ENCODE measurements around the gene STXBP3. TPM values are rescaled to one million over a fixed set of nuclear protein-coding genes. Genes with fewer than 3 reads are reported as not detected.

Gene STXBP3
- polyA plus RNA-seq, 1 of the 3 experiments (the other 2 are of a cell fraction), result 12.6 TPM

GRCh38 chr1:108785880-108786279, 39.4 kb downstream of the STXBP3 start (continued):
- no peak for TF ChIP-seq PBX3 (IDR thresholded peaks at IDR 0.05)
- no peak for TF ChIP-seq CHD2 (IDR thresholded peaks at IDR 0.05; ENCODE audit: low read length, partially characterized antibody)
- TF ChIP-seq NRF1 (IDR thresholded peaks at IDR 0.05; ENCODE audit: low read depth, low read length), result no peak
- no peak for TF ChIP-seq RXRA (IDR thresholded peaks at IDR 0.05; ENCODE audit: borderline replicate concordance, low read depth)
- no peak for TF ChIP-seq POLR2AphosphoS5 (IDR thresholded peaks at IDR 0.05; ENCODE audit: low read depth, low read length)
- TF ChIP-seq GATA2 (CRISPR knock-in tag; IDR thresholded peaks at IDR 0.05), result no peak

GRCh38 chr1:108791790-108792189, 45.3 kb downstream of the STXBP3 start:
- H3K9me3 ChIP-seq, result peaks cover 14% of the 10 kb centered on the region; the same call in 1 of the 2 replicates
- no peaks in the 10 kb centered on the region for H3K27me3 ChIP-seq (ENCODE audit: insufficient read depth)
- TF ChIP-seq JUND (IDR thresholded peaks at IDR 0.05) (no peak), GATA2 (CRISPR knock-in tag; IDR thresholded peaks at IDR 0.05) (no peak), MXI1 (IDR thresholded peaks at IDR 0.05; ENCODE audit: low read depth, low read length) (no peak), SIN3A (IDR thresholded peaks at IDR 0.05; ENCODE audit: borderline replicate concordance, low read depth, low read length) (no peak), CHD2 (IDR thresholded peaks at IDR 0.05; ENCODE audit: low read length, partially characterized antibody) (no peak), TEAD4 (IDR thresholded peaks at IDR 0.05; ENCODE audit: borderline replicate concordance, insufficient read depth) (no peak), RCOR1 (IDR thresholded peaks at IDR 0.05; ENCODE audit: low read length) (no peak), USF1 (IDR thresholded peaks at IDR 0.05; ENCODE audit: borderline replicate concordance, low read depth) (no peak), EZH2phosphoT487 (IDR thresholded peaks at IDR 0.05; ENCODE audit: borderline replicate concordance, low read depth) (no peak), MAX (IDR thresholded peaks at IDR 0.05; ENCODE audit: low read depth) (no peak), TCF12 (IDR thresholded peaks at IDR 0.05) (no peak), RXRA (IDR thresholded peaks at IDR 0.05; ENCODE audit: borderline replicate concordance, low read depth) (no peak), USF2 (IDR thresholded peaks at IDR 0.05; ENCODE audit: borderline replicate concordance, low read depth, low read length) (no peak), YY1 (IDR thresholded peaks at IDR 0.05; ENCODE audit: low read depth) (no peak), CTCF (IDR thresholded peaks at IDR 0.05) (no peak), TAF1 (IDR thresholded peaks at IDR 0.05; ENCODE audit: borderline replicate concordance, low read depth, low read length) (no peak), SMC3 (IDR thresholded peaks at IDR 0.05; ENCODE audit: low read depth, low read length) (no peak), NFIC (IDR thresholded peaks at IDR 0.05; ENCODE audit: borderline replicate concordance) (no peak)
- TF ChIP-seq, protein P1, sequence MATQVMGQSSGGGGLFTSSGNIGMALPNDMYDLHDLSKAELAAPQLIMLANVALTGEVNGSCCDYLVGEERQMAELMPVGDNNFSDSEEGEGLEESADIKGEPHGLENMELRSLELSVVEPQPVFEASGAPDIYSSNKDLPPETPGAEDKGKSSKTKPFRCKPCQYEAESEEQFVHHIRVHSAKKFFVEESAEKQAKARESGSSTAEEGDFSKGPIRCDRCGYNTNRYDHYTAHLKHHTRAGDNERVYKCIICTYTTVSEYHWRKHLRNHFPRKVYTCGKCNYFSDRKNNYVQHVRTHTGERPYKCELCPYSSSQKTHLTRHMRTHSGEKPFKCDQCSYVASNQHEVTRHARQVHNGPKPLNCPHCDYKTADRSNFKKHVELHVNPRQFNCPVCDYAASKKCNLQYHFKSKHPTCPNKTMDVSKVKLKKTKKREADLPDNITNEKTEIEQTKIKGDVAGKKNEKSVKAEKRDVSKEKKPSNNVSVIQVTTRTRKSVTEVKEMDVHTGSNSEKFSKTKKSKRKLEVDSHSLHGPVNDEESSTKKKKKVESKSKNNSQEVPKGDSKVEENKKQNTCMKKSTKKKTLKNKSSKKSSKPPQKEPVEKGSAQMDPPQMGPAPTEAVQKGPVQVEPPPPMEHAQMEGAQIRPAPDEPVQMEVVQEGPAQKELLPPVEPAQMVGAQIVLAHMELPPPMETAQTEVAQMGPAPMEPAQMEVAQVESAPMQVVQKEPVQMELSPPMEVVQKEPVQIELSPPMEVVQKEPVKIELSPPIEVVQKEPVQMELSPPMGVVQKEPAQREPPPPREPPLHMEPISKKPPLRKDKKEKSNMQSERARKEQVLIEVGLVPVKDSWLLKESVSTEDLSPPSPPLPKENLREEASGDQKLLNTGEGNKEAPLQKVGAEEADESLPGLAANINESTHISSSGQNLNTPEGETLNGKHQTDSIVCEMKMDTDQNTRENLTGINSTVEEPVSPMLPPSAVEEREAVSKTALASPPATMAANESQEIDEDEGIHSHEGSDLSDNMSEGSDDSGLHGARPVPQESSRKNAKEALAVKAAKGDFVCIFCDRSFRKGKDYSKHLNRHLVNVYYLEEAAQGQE (IDR thresholded peaks at IDR 0.05; ENCODE audit: low read depth, low read length), result no peak
- no peak overlapping the region for H3K9ac ChIP-seq
- no peak overlapping the region for H2AFZ ChIP-seq (ENCODE audit: low read depth)
- POLR2A ChIA-PET, result no interaction called here
- H3K4me3 ChIP-seq (ENCODE audit: low read depth in 2 of 2, low read length in 1 of 2), result no peak overlapping the region; a peak in 1 of 4 replicates
- H3F3A ChIP-seq (replicated peaks; ENCODE audit: insufficient read depth), result no peaks in the 10 kb centered on the region
- no peaks in the 10 kb centered on the region for H3K9me2 ChIP-seq
- DNase-seq, result no peak
- CTCF ChIA-PET, result interaction anchor here (1.3 kb wide), 1 partner anchor 22 kb away, joined by 3 read pairs; no protein-coding TSS in a partner anchor
- no peaks in the 10 kb centered on the region; the same call in 1 of the 2 replicates for H3K79me2 ChIP-seq (ENCODE audit: insufficient read depth)
- H3K27ac ChIP-seq (ENCODE audit: low read depth in 2 of 2, low read length in 1 of 2), result no peak overlapping the region
- 90% methylated on average over 1 of the region's 1 CpG for WGBS (ENCODE audit: low lambda C conversion rate)
- no peaks in the 10 kb centered on the region for H4K20me1 ChIP-seq (ENCODE audit: insufficient read depth)
- no peak overlapping the region for H3K4me2 ChIP-seq
- H3K36me3 ChIP-seq (replicated peaks in 1 of 2; ENCODE audit: control insufficient read depth in 1 of 2, insufficient read depth in 2 of 2, low read length in 1 of 2), result peaks cover 42 to 84% of the 10 kb centered on the region in 2 experiments
- H3K4me1 ChIP-seq (ENCODE audit: control insufficient read depth in 1 of 2, insufficient read depth in 2 of 2, low read depth in 1 of 2, low read length in 1 of 2), result no peaks in the 10 kb centered on the region
